Measurements from ENCODE around the gene CKB. TPM values are rescaled to one million over a fixed set of nuclear protein-coding genes. Genes with fewer than 3 reads are reported as not detected.

Gene CKB
- total and polyA plus RNA-seq, 2 donors (not counting 1 experiment from before 2014, with no cell fraction given) = 3.1 to 4.7 TPM

GRCh38 chr14:103518422-103519042 is 4.1 kb downstream of the CKB start:
- no peaks in the 10 kb centered on the region for H3K79me2 ChIP-seq (ENCODE audit: control insufficient read depth, insufficient read depth, low read length)
- no peak overlapping the region for H3K4me2 ChIP-seq (replicated peaks; ENCODE audit: low read depth, low read length, poor library complexity, severe bottlenecking)
- ATAC-seq (ENCODE audit: low read depth) = peak; percentile 22
- 48% methylated on average over 8 of the region's 9 CpGs for WGBS (ENCODE audit: insufficient coverage)
- intact Hi-C loops (cut with micrococcal nuclease) = no loop called here
- TF ChIP-seq CTCF (IDR thresholded peaks at IDR 0.05) (peak; percentile 93), EZH2 (IDR thresholded peaks at IDR 0.05; ENCODE audit: borderline replicate concordance, insufficient read depth, low read depth, low read length, poor library complexity, severe bottlenecking) (no peak)
- Mint-ChIP-seq H3K9me3 (ENCODE audit: insufficient read depth) (no peaks in the 10 kb centered on the region), H3K4me1 (peaks cover 9% of the 10 kb centered on the region), H3K4me3 (no peak overlapping the region), H3K27me3 (peaks cover under 1% of the 10 kb centered on the region), H3K27ac (no peak overlapping the region)
- H3K4me1 ChIP-seq (ENCODE audit: control insufficient read depth in 2 of 2, insufficient read depth in 2 of 2, low read length in 2 of 2) = peaks cover 22 to 31% of the 10 kb centered on the region in 2 donors
- H3K4me3 ChIP-seq (ENCODE audit: control extremely low read depth in 1 of 5, extremely low read depth in 1 of 5, insufficient read depth in 1 of 5, low read depth in 2 of 5, low read length in 4 of 5) = no peak overlapping the region
- H3K27me3 ChIP-seq (replicated peaks in 1 of 4; ENCODE audit: control extremely low read depth in 1 of 4, control insufficient read depth in 3 of 4, insufficient read depth in 4 of 4, low read length in 3 of 4) = peaks cover 0 to 30% (median 10%) of the 10 kb centered on the region in 4 experiments
- H3K27ac ChIP-seq (ENCODE audit: low read length in 2 of 2) = no peak overlapping the region
- POLR2A ChIA-PET = interaction anchor here (0.6 to 1.3 kb wide), 3 partner anchors 9 to 440 kb away, joined by 3 to 5 read pairs (median 3); no protein-coding TSS in a partner anchor
- peak; percentile 70 for DNase-seq
- H2AFZ ChIP-seq (ENCODE audit: insufficient read depth, low read depth, low read length, poor library complexity, severe bottlenecking) = no peak overlapping the region
- peaks cover 11% of the 10 kb centered on the region for H4K20me1 ChIP-seq (ENCODE audit: control insufficient read depth, insufficient read depth, low read length, poor library complexity, severe bottlenecking)
- H3K9ac ChIP-seq (ENCODE audit: low read length) = no peak overlapping the region
- peaks cover 0 to 7% (median 0%) of the 10 kb centered on the region in 3 donors for H3K9me3 ChIP-seq (ENCODE audit: control extremely low read depth in 1 of 3, control insufficient read depth in 2 of 3, insufficient read depth in 1 of 3, low read length in 2 of 3)
- CTCF ChIA-PET = interaction anchor here (0.8 to 6.1 kb wide), 16 partner anchors 9 to 414 kb away, joined by 3 to 128 read pairs (median 6); partner anchors contain the start of gene TRMT61A
- no peaks in the 10 kb centered on the region for H3K36me3 ChIP-seq (replicated peaks in 1 of 2; ENCODE audit: control extremely low read depth in 1 of 2, control insufficient read depth in 1 of 2, extremely low read depth in 1 of 2, insufficient read depth in 2 of 2, low read length in 1 of 2)

- no peak overlapping the region for H3K4me2 ChIP-seq (replicated peaks; ENCODE audit: low read depth, low read length, poor library complexity, severe bottlenecking)
- no peak overlapping the region for H3K4me3 Mint-ChIP-seq
- 77% methylated on average over 19 of the region's 20 CpGs for WGBS (ENCODE audit: insufficient coverage)
Observed at GRCh38 chr14:103517721-103518421, 4.8 kb downstream of the CKB start.

More at GRCh38 chr14:103517721-103518421, 4.8 kb downstream of the CKB start:
- Histone ChIP-seq H3K9me3 (ENCODE audit: control extremely low read depth in 1 of 3, control insufficient read depth in 2 of 3, insufficient read depth in 1 of 3, low read length in 2 of 3) (peaks cover 0 to 4% (median 0%) of the 10 kb centered on the region in 3 donors), H3K4me3 (ENCODE audit: control extremely low read depth in 1 of 5, extremely low read depth in 1 of 5, insufficient read depth in 1 of 5, low read depth in 2 of 5, low read length in 4 of 5) (no peak overlapping the region), H3K4me1 (ENCODE audit: control insufficient read depth in 2 of 2, insufficient read depth in 2 of 2, low read length in 2 of 2) (peaks cover 21 to 29% of the 10 kb centered on the region in 2 donors), H4K20me1 (ENCODE audit: control insufficient read depth, insufficient read depth, low read length, poor library complexity, severe bottlenecking) (peaks cover 11% of the 10 kb centered on the region), H3K79me2 (ENCODE audit: control insufficient read depth, insufficient read depth, low read length) (no peaks in the 10 kb centered on the region), H3K9ac (ENCODE audit: low read length) (no peak overlapping the region), H3K27me3 (replicated peaks in 1 of 4; ENCODE audit: control extremely low read depth in 1 of 4, control insufficient read depth in 3 of 4, insufficient read depth in 4 of 4, low read length in 3 of 4) (peaks cover 0 to 23% (median 7%) of the 10 kb centered on the region in 4 experiments), H3K27ac (ENCODE audit: low read length in 2 of 2) (no peak overlapping the region), H2AFZ (ENCODE audit: insufficient read depth, low read depth, low read length, poor library complexity, severe bottlenecking) (no peak overlapping the region), H3K36me3 (replicated peaks in 1 of 2; ENCODE audit: control extremely low read depth in 1 of 2, control insufficient read depth in 1 of 2, extremely low read depth in 1 of 2, insufficient read depth in 2 of 2, low read length in 1 of 2) (no peaks in the 10 kb centered on the region)
- CTCF ChIA-PET = interaction anchor here (0.7 to 6.1 kb wide), 14 partner anchors 8 to 40 kb away, joined by 3 to 128 read pairs (median 7); partner anchors contain the start of gene TRMT61A
- no peak for TF ChIP-seq CTCF (IDR thresholded peaks at IDR 0.05)
- TF ChIP-seq EZH2 (IDR thresholded peaks at IDR 0.05; ENCODE audit: borderline replicate concordance, insufficient read depth, low read depth, low read length, poor library complexity, severe bottlenecking) = no peak
- H3K27ac Mint-ChIP-seq = no peak overlapping the region
- intact Hi-C loops (cut with micrococcal nuclease) = no loop called here
- H3K9me3 Mint-ChIP-seq (ENCODE audit: insufficient read depth) = no peaks in the 10 kb centered on the region
- no peaks in the 10 kb centered on the region for H3K27me3 Mint-ChIP-seq
- POLR2A ChIA-PET = no interaction called here
- DNase-seq (no peak), ATAC-seq (ENCODE audit: low read depth) (no peak)
- peaks cover 8% of the 10 kb centered on the region for H3K4me1 Mint-ChIP-seq
